Urinary bladder (tissue), 4 donors: ENCODE data around the gene NPHP1. TPM values are rescaled to one million over a fixed set of nuclear protein-coding genes. Genes with fewer than 3 reads are reported as not detected.
"Not testable (repeated sequence)": the region's sequence is repeated elsewhere in the genome, so short reads cannot be mapped to it uniquely, and the experiment has no call there.

Experiments used
- DNase-seq: peaks from one replicate; pipeline ENCODE4 v3.0.0-alpha.2; 2015; ENCODE audit errors: extremely low spot score
- H3K27ac ChIP-seq: one replicate; pipeline ENCODE4 v1.5.1; 2013; ENCODE audit warnings: low read depth, mild to moderate bottlenecking, moderate library complexity
- H3K36me3 ChIP-seq: one replicate; pipeline ENCODE4 v1.6.1; 2013; ENCODE audit warnings: mild to moderate bottlenecking, moderate library complexity; ENCODE audit not compliant: insufficient read depth
- H3K4me1 ChIP-seq: one replicate; pipeline ENCODE4 v1.6.1; 2013; ENCODE audit warnings: mild to moderate bottlenecking, moderate library complexity; ENCODE audit not compliant: insufficient read depth
- H3K4me3 ChIP-seq: one replicate; pipeline ENCODE4 v1.5.1; 2013; ENCODE audit warnings: low read depth, low read length
- WGBS: extraction: QIAGEN DNeasy Blood & Tissue Kit; methylation state at CpG from one replicate; pipeline ENCODE4 v1.1.7; 2013; 5-methylcytosine and 5-hydroxymethylcytosine counted together
- polyA plus RNA-seq: library from polyadenylated mRNA; stranded (reverse); fragments of 200-250 nt; gene quantifications from one replicate; pipeline ENCODE4 v1.2.3, GENCODE V29; 2013
- total RNA-seq: library from RNA; depleted of rRNA; stranded (reverse); fragments of >200 nt; gene quantifications from one replicate; pipeline ENCODE4 v1.2.3, GENCODE V29; 2014
- donor health status: healthy with polysubstance abuse.
- donor health status: healthy.

Gene NPHP1
- total and polyA plus RNA-seq, 2 donors = 6.1 to 10.8 TPM

GRCh38 chr2:110167326-110168000, 37.4 kb downstream of the NPHP1 start:
- no peak overlapping the region for H3K4me3 ChIP-seq
- H3K27ac ChIP-seq = no peak overlapping the region
- no peaks in the 10 kb centered on the region for H3K4me1 ChIP-seq
- no peaks in the 10 kb centered on the region for H3K36me3 ChIP-seq
- DNase-seq = no peak
- WGBS = 73% methylated on average over 5 of the region's 5 CpGs

DNA sequence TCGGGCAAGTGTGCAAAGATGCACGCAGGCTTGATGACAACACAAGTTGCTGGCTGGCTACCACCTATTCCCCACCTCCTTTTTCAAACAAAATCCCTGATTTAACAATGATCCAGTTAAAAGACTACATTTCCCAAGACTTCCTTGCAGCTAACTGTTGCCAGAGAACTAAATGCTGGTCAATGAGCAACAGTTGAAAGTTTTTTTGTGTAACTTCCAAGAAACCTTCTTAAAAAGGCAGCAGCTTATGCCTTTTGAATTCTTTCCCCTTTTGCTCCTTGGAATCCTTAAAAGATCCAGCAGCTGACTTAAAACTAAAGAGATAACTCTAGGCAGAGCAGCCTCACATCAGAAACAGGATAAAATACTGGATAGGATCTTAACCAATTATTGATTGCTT, 38.5 kb downstream of the NPHP1 start:
- no peak overlapping the region for H3K27ac ChIP-seq
- no peaks in the 10 kb centered on the region for H3K4me1 ChIP-seq
- 86% methylated on average over 2 of the region's 2 CpGs for WGBS
- no peaks in the 10 kb centered on the region for H3K36me3 ChIP-seq
- H3K4me3 ChIP-seq = no peak overlapping the region
- DNase-seq = no peak

GRCh38 chr2:110157153-110157793, 47.5 kb downstream of the NPHP1 start:
- Histone ChIP-seq H3K27ac (no peak overlapping the region), H3K4me1 (no peaks in the 10 kb centered on the region), H3K4me3 (no peak overlapping the region), H3K36me3 (no peaks in the 10 kb centered on the region)
- WGBS = 37% methylated on average over 4 of the region's 4 CpGs
- DNase-seq = peak; percentile 36

DNA sequence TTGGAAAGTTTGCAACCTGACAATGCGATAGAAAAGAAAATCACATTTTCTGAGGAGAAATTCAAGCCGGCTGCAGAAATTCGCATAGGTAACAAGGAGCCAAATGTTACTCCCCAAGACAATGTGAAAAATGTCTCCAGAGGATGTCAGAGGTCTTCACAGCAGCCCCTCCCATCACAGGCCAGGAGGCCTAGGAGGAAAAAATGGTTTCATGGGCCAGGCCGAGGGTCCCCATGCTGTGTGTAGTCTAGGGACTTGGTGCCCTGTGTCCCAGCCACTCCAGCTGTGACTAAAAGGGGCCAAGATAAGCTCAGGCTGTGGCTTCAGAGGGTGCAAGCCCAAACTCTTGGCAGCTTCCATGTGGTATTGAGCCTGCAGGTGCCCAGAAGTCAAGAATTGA, 50.0 kb downstream of the NPHP1 start:
- not testable (repeated sequence) for H3K27ac ChIP-seq, H3K36me3 ChIP-seq, H3K4me1 ChIP-seq, H3K4me3 ChIP-seq, DNase-seq
- WGBS = 96% methylated on average over 4 of the region's 4 CpGs

DNA sequence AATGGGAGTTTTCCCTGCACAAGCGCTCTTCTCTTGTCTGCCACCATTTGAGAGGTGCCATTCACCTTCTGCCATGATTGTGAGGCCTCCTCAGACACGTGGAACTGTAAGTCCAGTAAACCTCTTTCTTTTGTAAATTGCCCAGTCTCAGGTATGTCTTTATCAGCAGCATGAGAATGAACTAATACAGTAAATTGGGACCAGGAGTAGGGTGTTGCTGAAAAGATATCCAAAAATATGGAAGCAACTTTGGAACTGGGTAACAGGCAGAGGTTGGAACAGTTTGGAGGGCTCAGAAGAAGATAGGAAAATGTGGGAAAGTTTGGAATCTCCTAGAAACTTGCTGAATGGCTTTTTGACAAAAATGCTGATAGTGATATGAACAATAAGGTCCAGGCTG, 50.6 kb downstream of the NPHP1 start:
- not testable (repeated sequence) for DNase-seq, H3K4me3 ChIP-seq, H3K36me3 ChIP-seq, H3K27ac ChIP-seq, H3K4me1 ChIP-seq
- WGBS = 93% methylated on average over 2 of the region's 2 CpGs

- H3K4me1 ChIP-seq = no peaks in the 10 kb centered on the region
- no peaks in the 10 kb centered on the region for H3K36me3 ChIP-seq
- DNase-seq = no peak
- no peak overlapping the region for H3K4me3 ChIP-seq
- WGBS = 78% methylated on average over 2 of the region's 2 CpGs
- H3K27ac ChIP-seq = no peak overlapping the region
These were observed 51.4 kb downstream of the NPHP1 start for GRCh38 chr2:110153416-110153815.

DNA sequence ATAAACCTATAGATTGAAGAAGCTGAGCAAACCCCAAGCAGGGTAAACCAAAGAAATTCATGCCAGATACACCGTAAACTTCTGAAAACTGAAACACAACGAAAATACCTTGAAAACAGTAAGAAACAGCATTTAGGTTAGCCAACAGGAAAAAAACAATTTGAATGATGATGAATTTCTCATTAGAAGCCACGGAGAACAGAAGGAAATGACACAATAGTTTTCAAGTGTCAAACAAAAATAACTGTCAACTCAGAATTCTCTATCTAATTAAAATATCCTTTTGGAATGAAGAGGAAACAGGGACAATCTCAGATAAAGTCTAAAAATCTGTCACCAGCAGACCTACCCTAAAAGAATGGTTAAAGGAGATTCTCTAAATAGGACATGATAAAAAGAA, 51.9 kb downstream of the NPHP1 start:
- WGBS = 76% methylated on average over 3 of the region's 3 CpGs
- H3K4me3 ChIP-seq = no peak overlapping the region
- H3K27ac ChIP-seq = no peak overlapping the region
- DNase-seq = no peak
- H3K36me3 ChIP-seq = no peaks in the 10 kb centered on the region
- H3K4me1 ChIP-seq = no peaks in the 10 kb centered on the region

DNA sequence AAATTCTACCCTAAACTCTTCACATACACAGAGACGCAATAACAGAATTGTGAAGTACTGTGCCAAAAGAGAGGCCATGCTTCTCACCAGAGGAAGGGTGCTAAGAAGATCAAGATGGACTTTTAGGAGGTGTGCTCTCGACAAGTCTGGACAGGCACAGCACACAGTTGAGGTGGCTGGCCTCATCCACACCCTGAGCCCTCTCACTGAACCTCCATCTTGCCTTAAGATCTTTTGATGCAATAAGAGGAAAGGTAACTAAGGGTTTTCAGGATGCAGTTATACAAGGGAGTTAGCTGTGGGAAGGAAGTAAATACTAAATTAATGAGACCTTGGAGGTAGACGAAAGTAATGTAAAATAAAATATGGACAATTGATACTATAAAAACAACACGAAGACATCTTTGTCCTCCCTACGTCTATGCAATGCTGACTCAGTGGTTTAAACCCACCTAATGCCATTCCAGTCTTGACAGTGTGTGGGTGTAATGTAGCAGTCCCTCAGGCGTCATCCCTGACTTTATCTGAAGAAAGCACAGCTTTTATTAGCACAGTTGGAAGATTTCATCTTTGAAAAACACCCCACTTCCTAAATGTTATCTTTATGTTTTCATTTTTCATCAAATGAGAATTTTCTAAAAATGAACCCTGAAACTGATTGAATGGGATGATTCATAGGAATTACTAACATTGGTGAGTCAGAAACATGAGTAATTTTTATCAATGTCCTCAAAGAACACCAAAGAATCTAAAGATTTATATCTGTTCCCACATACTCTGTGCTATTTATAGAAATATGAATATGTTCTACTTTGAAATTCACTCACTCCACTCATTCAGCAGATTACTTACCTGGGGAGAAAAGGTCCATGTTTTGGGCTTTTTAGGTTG, 55.2 kb downstream of the NPHP1 start:
- H3K27ac ChIP-seq = no peak overlapping the region
- H3K4me3 ChIP-seq = no peak overlapping the region
- WGBS = 63% methylated on average over 6 of the region's 6 CpGs
- no peaks in the 10 kb centered on the region for H3K36me3 ChIP-seq
- H3K4me1 ChIP-seq = no peaks in the 10 kb centered on the region
- no peak for DNase-seq

- WGBS = 98% methylated on average over 2 of the region's 2 CpGs
- DNase-seq = no peak
- H3K4me1 ChIP-seq = no peaks in the 10 kb centered on the region
- H3K27ac ChIP-seq = no peak overlapping the region
- H3K4me3 ChIP-seq = no peak overlapping the region
- H3K36me3 ChIP-seq = no peaks in the 10 kb centered on the region
These were observed 57.9 kb downstream of the NPHP1 start for GRCh38 chr2:110146945-110147332.

DNA sequence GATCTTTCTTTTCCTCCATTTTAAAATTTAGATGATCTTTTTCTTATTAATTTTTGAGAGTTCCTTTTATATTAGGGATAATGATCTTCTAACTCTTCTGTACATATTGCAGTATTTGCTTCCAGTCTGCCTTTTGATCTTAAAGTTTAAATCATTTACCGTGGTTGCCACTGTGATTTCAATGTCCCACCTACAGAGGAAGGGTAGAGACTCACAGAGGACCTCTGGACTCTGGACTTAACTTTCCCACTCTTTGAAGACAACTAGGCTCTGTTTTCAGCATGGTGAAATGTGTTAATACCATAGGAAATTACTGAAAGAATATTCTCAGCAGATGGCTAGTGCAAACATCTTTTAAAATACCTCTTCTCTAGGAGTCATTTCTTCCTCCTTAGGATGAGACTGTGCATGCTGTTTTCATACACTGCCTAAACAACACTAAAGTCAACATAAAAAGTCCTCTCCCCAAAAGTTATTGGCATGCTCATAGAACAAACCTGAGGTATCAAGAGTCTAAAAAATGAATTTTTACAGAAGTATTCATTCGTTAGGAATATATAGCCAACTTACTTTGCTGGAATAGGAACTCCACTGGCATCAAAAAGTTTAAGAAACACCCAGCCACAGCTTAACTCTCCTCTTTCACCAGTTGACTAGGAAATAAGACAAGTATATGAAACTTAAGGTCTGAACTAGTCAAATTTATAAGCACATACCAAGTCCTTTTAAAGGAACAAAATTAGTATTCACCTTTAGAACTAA, 58.4 kb downstream of the NPHP1 start:
- no peak for DNase-seq
- Histone ChIP-seq H3K4me3 (no peak overlapping the region), H3K36me3 (no peaks in the 10 kb centered on the region), H3K27ac (no peak overlapping the region), H3K4me1 (no peaks in the 10 kb centered on the region)
- WGBS = 91% methylated on average over 2 of the region's 2 CpGs

GRCh38 chr2:110143982-110144381, 60.8 kb downstream of the NPHP1 start:
- Histone ChIP-seq H3K4me1 (no peaks in the 10 kb centered on the region), H3K27ac (no peak overlapping the region), H3K4me3 (no peak overlapping the region), H3K36me3 (no peaks in the 10 kb centered on the region)
- DNase-seq = no peak

GRCh38 chr2:110140401-110140800, 64.4 kb downstream of the NPHP1 start:
- WGBS = 76% methylated on average over 1 of the region's 1 CpG
- Histone ChIP-seq H3K4me1 (no peaks in the 10 kb centered on the region), H3K4me3 (no peak overlapping the region), H3K36me3 (no peaks in the 10 kb centered on the region), H3K27ac (no peak overlapping the region)
- no peak for DNase-seq

GRCh38 chr2:110134025-110134424, 70.8 kb downstream of the NPHP1 start:
- DNase-seq = no peak
- H3K4me3 ChIP-seq = no peak overlapping the region
- H3K4me1 ChIP-seq = no peaks in the 10 kb centered on the region
- no peaks in the 10 kb centered on the region for H3K36me3 ChIP-seq
- no peak overlapping the region for H3K27ac ChIP-seq
